Ovary (tissue), 9 donors: Measurements from ENCODE around the gene SLC25A5. TPM values are rescaled to one million over a fixed set of nuclear protein-coding genes. Genes with fewer than 3 reads are reported as not detected.
"Not testable (repeated sequence)": the region's sequence is repeated elsewhere in the genome, so short reads cannot be mapped to it uniquely, and the experiment has no call there.

ENCODE experiments used
- DNase-seq, 5 donors: peaks; one replicate each; pipeline ENCODE4 v3.0.0-alpha.2; 2019 to 2020
- H3K27ac ChIP-seq, 2 donors: fragments of 200-600 bp; one replicate each; pipeline versions ENCODE4 v1.5.1 to v1.8.0; 2019 to 2022
- H3K27me3 ChIP-seq: fragments of 200-600 bp; one replicate; pipeline ENCODE4 v1.8.0; 2022
- H3K36me3 ChIP-seq: fragments of 200-600 bp; sonication (generic); one replicate; pipeline ENCODE4 v1.5.1; 2019
- H3K4me1 ChIP-seq: one replicate; pipeline ENCODE4 v1.8.1; 2013; ENCODE audit warnings: mild to moderate bottlenecking, moderate library complexity; ENCODE audit not compliant: insufficient read depth
- H3K4me3 ChIP-seq: fragments of 200-600 bp; sonication (generic); one replicate; pipeline ENCODE4 v1.5.1; 2017
- H3K9me3 ChIP-seq, 2 donors: fragments of 200-600 bp in 1 of 2; sonication (generic) in 1 of 2; one replicate each; pipeline versions ENCODE4 v1.5.1 to v1.8.1; 2013 to 2019; ENCODE audit warnings: mild to moderate bottlenecking in 1 of 2, moderate library complexity in 1 of 2
- CTCF ChIP-seq, 3 donors: fragments of 450-650 bp in 2 of 3; fragments of 200-600 bp in 1 of 3; IDR thresholded peaks; one replicate each; pipeline versions ENCODE4 v1.5.1 to v1.8.0; 2016 to 2022; ENCODE audit warnings: antibody characterized with exemption in 3 of 3, mild to moderate bottlenecking in 1 of 3
- EP300 ChIP-seq: sonication (generic); formaldehyde crosslinking; IDR thresholded peaks from one replicate; pipeline ENCODE4 v1.6.1; 2017; ENCODE audit warnings: antibody characterized with exemption
- POLR2A ChIP-seq: fragments of 450-650 bp; IDR thresholded peaks from one replicate; pipeline ENCODE4 v1.6.1; 2017; ENCODE audit warnings: antibody characterized with exemption, mild to moderate bottlenecking, moderate library complexity
- WGBS, 3 donors: extraction: QIAGEN DNeasy Blood & Tissue Kit in 1 of 3; methylation state at CpG; one replicate each; pipeline versions ENCODE4 v1.1.5 to v1.1.7; 2013 to 2017; 5-methylcytosine and 5-hydroxymethylcytosine counted together
- intact Hi-C, 4 donors: fragments of 100-400 bp; cut with DNase I; formaldehyde crosslinking; loops; one replicate each; pipeline versions ENCODE4 v1.11.0 to v1.15.1; 2022 to 2023
- polyA plus RNA-seq, 2 donors: library from polyadenylated mRNA; stranded (reverse); fragments of 200-250 nt in 1 of 2; fragments of 350-450 nt in 1 of 2; fragmentation: Illumina TruSeq in 1 of 2; extraction: RNeasy Lipid Tissue Mini Kit (QIAGEN cat#74804) in 1 of 2; gene quantifications; one replicate each; pipeline ENCODE4 v1.2.3, GENCODE V29; 2013 to 2014
- total RNA-seq, 7 donors: library from RNA; depleted of rRNA in 2 of 7; stranded (reverse); fragments of >200 nt in 2 of 7; fragmentation: NEBNext Ultra II Directional in 3 of 7; extraction: Animal tissue kit (Norgen Biotek cat#: 25700) in 3 of 7; gene quantifications; one replicate each; pipeline versions ENCODE4 v1.1.0 to v1.2.4, GENCODE V29; 2016 to 2023
- donor health status: DM: no; HTN: no; CAD: no; lungs with moderate emphysema.
- donor health status: DM: no; HTN: no; CAD: no.
- donor health status: Bipolar disorder and iron deficiency.
- donor health status: DM: yes; HTN: yes; CAD: no.
- donor health status: DM: no; HTN: no; CAD: no.
- donor health status: DM: yes; HTN: yes; CAD: no.

SLC25A5 gene
- total and polyA plus RNA-seq, 9 donors: 97.2 to 214 (median 147) TPM

GRCh38 chrX:119429471-119429870, 38.8 kb upstream of the SLC25A5 start:
- TF ChIP-seq EP300 (no peak), CTCF (IDR thresholded peaks at IDR 0.05) (no peak), POLR2A (no peak)
- no peaks in the 10 kb centered on the region for H3K4me1 ChIP-seq
- intact Hi-C loops: no loop called here

GRCh38 chrX:119441295-119441694, 26.9 kb upstream of the SLC25A5 start:
- H3K4me3 ChIP-seq, H3K27me3 ChIP-seq, H3K9me3 ChIP-seq, H3K36me3 ChIP-seq, DNase-seq, H3K4me1 ChIP-seq, H3K27ac ChIP-seq, intact Hi-C loops: not testable (repeated sequence)
- WGBS, 3 donors: 78 to 87% (median 86%) methylated on average over 9 to 17 of the region's 17 CpGs

More at GRCh38 chrX:119429471-119429870, 38.8 kb upstream of the SLC25A5 start:
- WGBS, 3 donors: 30 to 36% (median 34%) methylated on average over 3 of the region's 4 CpGs
- H3K36me3 ChIP-seq: no peaks in the 10 kb centered on the region
- no peak overlapping the region for H3K27ac ChIP-seq
- H3K27me3 ChIP-seq: no peaks in the 10 kb centered on the region
- no peaks in the 10 kb centered on the region for H3K9me3 ChIP-seq
- DNase-seq: no peak
- no peak overlapping the region for H3K4me3 ChIP-seq

GRCh38 chrX:119442286-119442685, 26.0 kb upstream of the SLC25A5 start:
- no peak overlapping the region for H3K4me3 ChIP-seq
- H3K9me3 ChIP-seq: no peaks in the 10 kb centered on the region
- DNase-seq: no peak
- no peak overlapping the region for H3K27ac ChIP-seq
- H3K36me3 ChIP-seq: no peaks in the 10 kb centered on the region
- H3K4me1 ChIP-seq: no peaks in the 10 kb centered on the region
- no peaks in the 10 kb centered on the region for H3K27me3 ChIP-seq
- intact Hi-C loops: no loop called here
- WGBS, 3 donors: 54 to 66% (median 58%) methylated on average over 2 of the region's 2 CpGs
- TF ChIP-seq CTCF (IDR thresholded peaks at IDR 0.05) (no peak), POLR2A (no peak), EP300 (no peak)

GRCh38 chrX:119453202-119453601, 15.0 kb upstream of the SLC25A5 start:
- Histone ChIP-seq H3K36me3 (no peaks in the 10 kb centered on the region), H3K27ac (no peak overlapping the region), H3K4me3 (no peak overlapping the region), H3K4me1 (no peaks in the 10 kb centered on the region), H3K27me3 (no peaks in the 10 kb centered on the region), H3K9me3 (no peaks in the 10 kb centered on the region)
- 67 to 74% (median 71%) methylated on average over 4 of the region's 4 CpGs for whole genome bisulfite sequencing, 3 donors
- DNase-seq: no peak
- intact Hi-C loops: no loop called here
- TF ChIP-seq EP300 (no peak), CTCF (IDR thresholded peaks at IDR 0.05) (no peak), POLR2A (no peak)

DNA sequence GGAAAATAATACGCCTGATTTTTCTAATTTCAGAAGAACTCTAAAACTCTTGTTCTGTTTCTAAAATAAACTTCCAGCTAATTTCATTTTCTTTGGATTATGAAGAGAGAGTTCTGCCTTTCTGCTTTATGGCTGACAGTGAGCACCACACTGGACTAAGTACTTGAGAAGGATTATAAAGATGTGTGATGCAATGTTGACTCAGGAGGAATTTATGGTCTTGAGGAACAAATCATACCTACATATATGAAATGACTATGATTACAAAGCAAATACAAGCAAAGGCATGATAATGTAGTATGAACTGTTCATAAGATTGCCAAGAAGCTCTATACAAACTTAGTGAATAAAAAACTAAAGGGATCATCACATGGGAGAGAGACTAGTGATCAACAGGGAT, 13.0 kb upstream of the SLC25A5 start:
- 86 to 93% (median 87%) methylated on average over 1 of the region's 1 CpG for WGBS, 3 donors

More for the DNA sequence above, 13.0 kb upstream of the SLC25A5 start:
- H3K27ac ChIP-seq: no peak overlapping the region
- H3K4me1 ChIP-seq: no peaks in the 10 kb centered on the region
- no peaks in the 10 kb centered on the region for H3K36me3 ChIP-seq
- DNase-seq: no peak
- no peaks in the 10 kb centered on the region for H3K27me3 ChIP-seq
- H3K9me3 ChIP-seq: no peaks in the 10 kb centered on the region
- TF ChIP-seq EP300 (no peak), CTCF (IDR thresholded peaks at IDR 0.05) (no peak), POLR2A (no peak)
- intact Hi-C loops: no loop called here
- H3K4me3 ChIP-seq: no peak overlapping the region
